Activated naive CD4-positive, alpha-beta T cell treated with anti-CD3 and anti-CD28 coated beads, Interleukin-2, amount 50 U/mL, for 72 hours (primary cell): ENCODE data around the gene PHOX2A. TPM values are rescaled to one million over a fixed set of nuclear protein-coding genes. Genes with fewer than 3 reads are reported as not detected.

ENCODE experiments used
- total RNA-seq, 2 donors: library from RNA; stranded (reverse); gene quantifications; one replicate each; pipeline ENCODE4 v1.2.3, GENCODE V29; 2022

The PHOX2A gene
- total RNA-seq, 2 donors from 2014 or later = not detected

Other genes with a start within 250 kb of the PHOX2A start
- 10 to 100 TPM; 12.5 to 13.8 TPM for gene IL18BP, start 245.3 kb downstream of the PHOX2A start, total RNA-seq
- 100 to 1,000 TPM; 206 to 209 TPM for gene NUMA1, start 163.6 kb downstream of the PHOX2A start, total RNA-seq
- 1 to 10 TPM; 4.1 to 8.3 TPM for gene LRRC51, start 163.3 kb downstream of the PHOX2A start, total RNA-seq
- gene LAMTOR1, start 140.9 kb downstream of the PHOX2A start, total RNA-seq = 10 to 100 TPM; 40.9 to 60.0 TPM
- gene TOMT, start 138.3 kb downstream of the PHOX2A start, total RNA-seq = not detected
- gene ANAPC15, start 131.5 kb downstream of the PHOX2A start, total RNA-seq = 10 to 100 TPM; 50.5 to 60.1 TPM
- gene FOLR3, start 108.5 kb downstream of the PHOX2A start, total RNA-seq = not detected
- gene FOLR1, start 52.0 kb downstream of the PHOX2A start, total RNA-seq = not detected
- not detected for gene FOLR2, start 27.4 kb downstream of the PHOX2A start, total RNA-seq
- gene INPPL1, start 19.4 kb downstream of the PHOX2A start, total RNA-seq = 100 to 1,000 TPM in 1 of 2 donors, 10 to 100 TPM in 1; 97.0 to 132 TPM
- 10 to 100 TPM; 40.0 to 58.4 TPM for gene CLPB, start 190.4 kb upstream of the PHOX2A start, total RNA-seq